WTC11 (cell line): Measurements from ENCODE around the gene GPR39. TPM values are rescaled to one million over a fixed set of nuclear protein-coding genes. Genes with fewer than 3 reads are reported as not detected.

Experiments used
- ATAC-seq: fragments of 200-7000 bp; cut with Tn5 transposase; 2 replicates; pipeline ENCODE4 v1.10.0; 2021; ENCODE audit warnings: mild to moderate bottlenecking, moderate library complexity
- CTCF ChIA-PET: fragments of 300-600 bp; sonication (Branson Sonifier 250); formaldehyde crosslinking; loops from one replicate; lab custom pipeline; 2021; ENCODE audit warnings: antibody characterized with exemption; lab: Charles Lee
- POLR2A ChIA-PET: fragments of 350-600 bp; sonication (Branson Sonifier 250); formaldehyde crosslinking; loops from one replicate; lab custom pipeline; 2021; ENCODE audit warnings: antibody characterized with exemption; lab: Charles Lee
- DNase-seq: peaks from one replicate; pipeline ENCODE4 v3.0.0; 2021; ENCODE audit warnings: low spot score
- H3K27ac Mint-ChIP-seq: 2 replicates; pipeline ENCODE4 v1.8.0; 2021; ENCODE audit warnings: mixed read lengths
- H3K27me3 Mint-ChIP-seq: 2 replicates; pipeline ENCODE4 v1.8.0; 2021; ENCODE audit warnings: low read depth, mild to moderate bottlenecking, moderate library complexity, mixed read lengths
- H3K36me3 Mint-ChIP-seq: 2 replicates; pipeline ENCODE4 v1.8.0; 2021; ENCODE audit warnings: mixed read lengths
- H3K4me1 Mint-ChIP-seq: 2 replicates; pipeline ENCODE4 v1.8.0; 2022; ENCODE audit warnings: mixed read lengths
- H3K4me3 Mint-ChIP-seq: 2 replicates; pipeline ENCODE4 v1.8.0; 2021; ENCODE audit warnings: mild to moderate bottlenecking, moderate library complexity, mixed read lengths
- H3K9me3 Mint-ChIP-seq: 2 replicates; pipeline ENCODE4 v1.8.0; 2021; ENCODE audit warnings: mixed read lengths
- FOXK1 ChIP-seq: sonication (generic); formaldehyde crosslinking; IDR thresholded peaks from 2 replicates; pipeline ENCODE4 v1.8.0; 2022; ENCODE audit warnings: mild to moderate bottlenecking, moderate library complexity, missing genetic modification reagents
- IRF2 ChIP-seq: sonication (generic); formaldehyde crosslinking; IDR thresholded peaks from 2 replicates; pipeline ENCODE4 v1.8.0; 2022; ENCODE audit warnings: low read depth, missing genetic modification reagents, borderline replicate concordance
- JUN ChIP-seq: sonication (generic); formaldehyde crosslinking; IDR thresholded peaks from 2 replicates; pipeline ENCODE4 v1.8.0; 2023; ENCODE audit warnings: mild to moderate bottlenecking, missing genetic modification reagents
- MYBL2 ChIP-seq: sonication (generic); formaldehyde crosslinking; IDR thresholded peaks from 2 replicates; pipeline ENCODE4 v1.8.1; 2023; ENCODE audit warnings: mild to moderate bottlenecking, moderate library complexity, missing genetic modification reagents
- NFYB ChIP-seq: sonication (generic); formaldehyde crosslinking; conservative IDR thresholded peaks from 2 replicates; pipeline ENCODE4 v1.8.0; 2022; ENCODE audit warnings: low read depth, missing genetic modification reagents
- RORB ChIP-seq: fragments of 250-450 bp; sonication (Bioruptor Pico); IDR thresholded peaks from 2 replicates; pipeline ENCODE4 v1.9.0; 2021; ENCODE audit warnings: mild to moderate bottlenecking
- TEAD1 ChIP-seq: sonication (generic); formaldehyde crosslinking; IDR thresholded peaks from 2 replicates; pipeline ENCODE4 v1.8.0; 2022; ENCODE audit warnings: mild to moderate bottlenecking, missing genetic modification reagents
- TEAD4 ChIP-seq: sonication (generic); formaldehyde crosslinking; IDR thresholded peaks from 2 replicates; pipeline ENCODE4 v1.8.0; 2022; ENCODE audit warnings: mild to moderate bottlenecking, missing genetic modification reagents
- ZNF317 ChIP-seq: sonication (generic); formaldehyde crosslinking; IDR thresholded peaks from 2 replicates; pipeline ENCODE4 v1.8.1; 2023; ENCODE audit warnings: low read depth, mild to moderate bottlenecking, moderate library complexity, missing genetic modification reagents, borderline replicate concordance
- ZNF396 ChIP-seq: fragments of 250-450 bp; sonication (Bioruptor Pico); IDR thresholded peaks from 2 replicates; pipeline ENCODE4 v1.8.0; 2021; ENCODE audit warnings: mild to moderate bottlenecking, moderate library complexity, borderline replicate concordance
- total RNA-seq: library from RNA; stranded (reverse); gene quantifications from 3 replicates; pipeline ENCODE4 v1.2.3, GENCODE V29; 2021
- TF ChIP-seq, protein P1 (sequence below): sonication (generic); formaldehyde crosslinking; conservative IDR thresholded peaks from 2 replicates; pipeline ENCODE4 v1.8.1; 2023; ENCODE audit warnings: mild to moderate bottlenecking, low read depth, missing genetic modification reagents, moderate library complexity
- TF ChIP-seq, protein P2 (sequence below): sonication (generic); formaldehyde crosslinking; IDR thresholded peaks from 2 replicates; pipeline ENCODE4 v1.8.1; 2023; ENCODE audit warnings: mild to moderate bottlenecking, missing genetic modification reagents
- TF ChIP-seq, protein P3 (sequence below): sonication (generic); formaldehyde crosslinking; IDR thresholded peaks from 2 replicates; pipeline ENCODE4 v1.8.1; 2023; ENCODE audit warnings: mild to moderate bottlenecking, missing genetic modification reagents, moderate library complexity
- TF ChIP-seq, protein P4 (sequence below): sonication (generic); formaldehyde crosslinking; IDR thresholded peaks from 2 replicates; pipeline ENCODE4 v1.8.1; 2023; ENCODE audit warnings: mild to moderate bottlenecking, missing genetic modification reagents, moderate library complexity
- TF ChIP-seq, protein P5 (sequence below): fragments of 250-450 bp; sonication (Bioruptor Pico); IDR thresholded peaks from 2 replicates; pipeline ENCODE4 v2.1.2; 2022; ENCODE audit warnings: mild to moderate bottlenecking, moderate library complexity
- TF ChIP-seq, protein P6 (sequence below): fragments of 200-600 bp; IDR thresholded peaks from 2 replicates; pipeline ENCODE4 v1.8.0; 2022; ENCODE audit warnings: antibody characterized with exemption
- TF ChIP-seq, protein P7 (sequence below): sonication (generic); formaldehyde crosslinking; IDR thresholded peaks from 2 replicates; pipeline ENCODE4 v1.8.1; 2022; ENCODE audit warnings: mild to moderate bottlenecking, missing genetic modification reagents, moderate library complexity, borderline replicate concordance
- TF ChIP-seq, protein P8 (sequence below): sonication (generic); formaldehyde crosslinking; IDR thresholded peaks from 2 replicates; pipeline ENCODE4 v1.8.1; 2022; ENCODE audit warnings: missing genetic modification reagents, borderline replicate concordance

GPR39 gene
- total RNA-seq, 1 experiment from 2014 or later = 0.74 TPM

DNA sequence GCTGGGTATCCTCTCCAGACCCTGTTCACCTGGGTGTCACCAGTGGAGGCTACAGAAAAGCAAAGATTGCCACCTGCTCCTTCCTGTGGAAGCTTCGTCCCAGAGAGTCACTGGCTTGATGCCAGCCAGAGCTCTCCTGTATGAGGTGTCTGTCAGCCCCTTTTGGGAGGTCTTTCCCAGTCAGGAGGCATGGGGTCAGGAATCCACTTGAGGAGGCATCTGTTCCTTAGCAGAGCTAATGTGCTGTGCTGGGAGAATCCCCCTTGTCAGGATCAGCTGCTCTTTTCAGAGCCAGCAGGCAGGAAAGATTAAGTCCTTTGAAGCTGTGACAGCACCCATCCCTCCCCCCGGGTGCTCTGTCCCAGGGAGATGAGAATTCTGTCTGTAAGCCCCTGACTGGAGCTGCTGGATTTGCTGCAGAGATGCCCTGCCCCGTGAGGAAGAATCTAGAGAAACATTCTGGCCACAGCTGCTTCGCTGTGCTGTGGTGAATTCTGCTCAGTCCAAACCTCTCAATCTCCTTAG lies 121.8 kb downstream of the GPR39 start:
- no peak overlapping the region for H3K27ac Mint-ChIP-seq

DNA sequence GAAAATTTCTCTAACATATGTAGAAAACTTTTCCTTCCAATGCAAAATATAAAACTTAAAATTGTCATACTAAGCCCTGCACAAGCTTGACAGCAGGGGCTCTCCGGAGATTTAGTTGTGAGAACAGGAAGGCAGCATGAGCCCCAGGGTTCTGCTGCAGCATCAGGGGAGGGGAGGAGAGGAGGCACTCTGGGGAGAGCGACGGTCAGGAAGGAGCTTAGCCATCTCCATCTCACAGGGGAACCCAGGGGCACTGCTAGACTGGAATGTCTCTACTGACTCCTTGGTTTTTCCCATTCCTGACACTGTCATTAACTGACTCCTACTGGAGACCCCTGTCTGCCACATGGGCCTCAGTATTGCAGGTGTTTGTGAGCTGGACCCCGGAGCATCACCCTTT lies 123.6 kb downstream of the GPR39 start:
- Mint-ChIP-seq H3K4me3 (no peak overlapping the region), H3K9me3 (peaks cover 34% of the 10 kb centered on the region), H3K36me3 (peaks cover 29% of the 10 kb centered on the region), H3K27me3 (no peaks in the 10 kb centered on the region; the same call in 1 of the 2 replicates), H3K4me1 (peaks cover 9% of the 10 kb centered on the region), H3K27ac (no peak overlapping the region)
- no peak for DNase-seq
- no peak for TF ChIP-seq NFYB (CRISPR knock-in tag)
- TF ChIP-seq, protein P1, sequence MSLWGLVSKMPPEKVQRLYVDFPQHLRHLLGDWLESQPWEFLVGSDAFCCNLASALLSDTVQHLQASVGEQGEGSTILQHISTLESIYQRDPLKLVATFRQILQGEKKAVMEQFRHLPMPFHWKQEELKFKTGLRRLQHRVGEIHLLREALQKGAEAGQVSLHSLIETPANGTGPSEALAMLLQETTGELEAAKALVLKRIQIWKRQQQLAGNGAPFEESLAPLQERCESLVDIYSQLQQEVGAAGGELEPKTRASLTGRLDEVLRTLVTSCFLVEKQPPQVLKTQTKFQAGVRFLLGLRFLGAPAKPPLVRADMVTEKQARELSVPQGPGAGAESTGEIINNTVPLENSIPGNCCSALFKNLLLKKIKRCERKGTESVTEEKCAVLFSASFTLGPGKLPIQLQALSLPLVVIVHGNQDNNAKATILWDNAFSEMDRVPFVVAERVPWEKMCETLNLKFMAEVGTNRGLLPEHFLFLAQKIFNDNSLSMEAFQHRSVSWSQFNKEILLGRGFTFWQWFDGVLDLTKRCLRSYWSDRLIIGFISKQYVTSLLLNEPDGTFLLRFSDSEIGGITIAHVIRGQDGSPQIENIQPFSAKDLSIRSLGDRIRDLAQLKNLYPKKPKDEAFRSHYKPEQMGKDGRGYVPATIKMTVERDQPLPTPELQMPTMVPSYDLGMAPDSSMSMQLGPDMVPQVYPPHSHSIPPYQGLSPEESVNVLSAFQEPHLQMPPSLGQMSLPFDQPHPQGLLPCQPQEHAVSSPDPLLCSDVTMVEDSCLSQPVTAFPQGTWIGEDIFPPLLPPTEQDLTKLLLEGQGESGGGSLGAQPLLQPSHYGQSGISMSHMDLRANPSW (CRISPR knock-in tag) = no peak
- TF ChIP-seq, protein P2, sequence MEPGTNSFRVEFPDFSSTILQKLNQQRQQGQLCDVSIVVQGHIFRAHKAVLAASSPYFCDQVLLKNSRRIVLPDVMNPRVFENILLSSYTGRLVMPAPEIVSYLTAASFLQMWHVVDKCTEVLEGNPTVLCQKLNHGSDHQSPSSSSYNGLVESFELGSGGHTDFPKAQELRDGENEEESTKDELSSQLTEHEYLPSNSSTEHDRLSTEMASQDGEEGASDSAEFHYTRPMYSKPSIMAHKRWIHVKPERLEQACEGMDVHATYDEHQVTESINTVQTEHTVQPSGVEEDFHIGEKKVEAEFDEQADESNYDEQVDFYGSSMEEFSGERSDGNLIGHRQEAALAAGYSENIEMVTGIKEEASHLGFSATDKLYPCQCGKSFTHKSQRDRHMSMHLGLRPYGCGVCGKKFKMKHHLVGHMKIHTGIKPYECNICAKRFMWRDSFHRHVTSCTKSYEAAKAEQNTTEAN = no peak
- TF ChIP-seq JUN (CRISPR knock-in tag) = no peak
- no peak for TF ChIP-seq TEAD1 (CRISPR knock-in tag)
- TF ChIP-seq, protein P3, sequence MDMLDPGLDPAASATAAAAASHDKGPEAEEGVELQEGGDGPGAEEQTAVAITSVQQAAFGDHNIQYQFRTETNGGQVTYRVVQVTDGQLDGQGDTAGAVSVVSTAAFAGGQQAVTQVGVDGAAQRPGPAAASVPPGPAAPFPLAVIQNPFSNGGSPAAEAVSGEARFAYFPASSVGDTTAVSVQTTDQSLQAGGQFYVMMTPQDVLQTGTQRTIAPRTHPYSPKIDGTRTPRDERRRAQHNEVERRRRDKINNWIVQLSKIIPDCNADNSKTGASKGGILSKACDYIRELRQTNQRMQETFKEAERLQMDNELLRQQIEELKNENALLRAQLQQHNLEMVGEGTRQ (CRISPR knock-in tag) = no peak
- TF ChIP-seq, protein P4, sequence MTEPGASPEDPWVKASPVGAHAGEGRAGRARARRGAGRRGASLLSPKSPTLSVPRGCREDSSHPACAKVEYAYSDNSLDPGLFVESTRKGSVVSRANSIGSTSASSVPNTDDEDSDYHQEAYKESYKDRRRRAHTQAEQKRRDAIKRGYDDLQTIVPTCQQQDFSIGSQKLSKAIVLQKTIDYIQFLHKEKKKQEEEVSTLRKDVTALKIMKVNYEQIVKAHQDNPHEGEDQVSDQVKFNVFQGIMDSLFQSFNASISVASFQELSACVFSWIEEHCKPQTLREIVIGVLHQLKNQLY (CRISPR knock-in tag) = no peak
- POLR2A ChIA-PET = no interaction called here
- CTCF ChIA-PET = interaction anchor here (1.0 to 1.2 kb wide), 2 partner anchors 10 to 191 kb away, joined by 3 to 4 read pairs; no protein-coding TSS in a partner anchor
- ATAC-seq = peak; percentile 56; the same call in 1 of the 2 replicates

More for the DNA sequence above, 121.8 kb downstream of the GPR39 start:
- peaks cover 9% of the 10 kb centered on the region for H3K4me1 Mint-ChIP-seq
- ChIA-PET POLR2A (no interaction called here), CTCF (interaction anchor here (0.5 to 2.1 kb wide), 2 partner anchors 9 to 90 kb away, joined by 3 to 10 read pairs; no protein-coding TSS in a partner anchor)
- H3K36me3 Mint-ChIP-seq = peaks cover 14% of the 10 kb centered on the region
- no peak overlapping the region for H3K4me3 Mint-ChIP-seq
- no peaks in the 10 kb centered on the region; the same call in 1 of the 2 replicates for H3K27me3 Mint-ChIP-seq
- no peak for DNase-seq
- peaks cover 21% of the 10 kb centered on the region for H3K9me3 Mint-ChIP-seq
- no peak for ATAC-seq
- no peak for TF ChIP-seq MYBL2 (CRISPR knock-in tag)
- no peak for TF ChIP-seq ZNF317 (CRISPR knock-in tag)
- TF ChIP-seq TEAD4 (CRISPR knock-in tag) = no peak
- TF ChIP-seq IRF2 (CRISPR knock-in tag) = no peak
- TF ChIP-seq, protein P5, sequence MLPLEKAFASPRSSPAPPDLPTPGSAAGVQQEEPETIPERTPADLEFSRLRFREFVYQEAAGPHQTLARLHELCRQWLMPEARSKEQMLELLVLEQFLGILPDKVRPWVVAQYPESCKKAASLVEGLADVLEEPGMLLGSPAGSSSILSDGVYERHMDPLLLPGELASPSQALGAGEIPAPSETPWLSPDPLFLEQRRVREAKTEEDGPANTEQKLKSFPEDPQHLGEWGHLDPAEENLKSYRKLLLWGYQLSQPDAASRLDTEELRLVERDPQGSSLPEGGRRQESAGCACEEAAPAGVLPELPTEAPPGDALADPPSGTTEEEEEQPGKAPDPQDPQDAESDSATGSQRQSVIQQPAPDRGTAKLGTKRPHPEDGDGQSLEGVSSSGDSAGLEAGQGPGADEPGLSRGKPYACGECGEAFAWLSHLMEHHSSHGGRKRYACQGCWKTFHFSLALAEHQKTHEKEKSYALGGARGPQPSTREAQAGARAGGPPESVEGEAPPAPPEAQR (CRISPR knock-in tag) = no peak
- TF ChIP-seq, all 79 proteins: peak for 0

DNA sequence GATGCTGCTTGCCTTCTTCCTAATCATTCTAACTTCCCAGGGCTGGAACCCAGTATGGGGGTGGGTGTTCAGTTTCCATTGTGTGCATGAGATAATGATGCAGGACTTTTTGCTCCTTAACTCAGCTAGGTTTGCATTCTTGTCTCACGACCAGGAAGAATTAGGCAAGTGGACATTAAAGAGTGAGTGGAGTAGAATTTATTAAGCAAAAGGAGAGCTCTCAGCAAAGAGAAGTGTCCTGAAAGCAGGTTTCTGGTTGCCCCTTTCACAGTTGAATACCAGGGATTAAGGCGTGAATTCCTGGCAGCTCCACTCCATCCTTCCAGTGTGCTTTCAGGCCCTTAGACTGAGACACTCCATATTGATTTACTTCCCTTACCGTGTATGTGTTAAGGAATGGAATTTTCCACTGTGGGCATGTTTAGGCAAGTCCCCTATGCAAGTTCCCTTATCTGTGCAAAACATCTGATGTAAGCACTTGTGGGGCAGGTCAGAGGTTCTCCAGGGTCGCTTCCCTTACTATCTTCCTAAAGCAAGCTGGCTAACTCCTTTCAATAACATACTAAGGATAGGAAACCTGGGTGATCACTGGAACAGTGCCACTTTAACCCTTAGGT lies 126.5 kb downstream of the GPR39 start:
- no peak overlapping the region for H3K27ac Mint-ChIP-seq
- H3K4me3 Mint-ChIP-seq = no peak overlapping the region
- H3K36me3 Mint-ChIP-seq = peaks cover 30% of the 10 kb centered on the region
- ChIA-PET CTCF (no interaction called here), POLR2A (no interaction called here)
- ATAC-seq (no peak), DNase-seq (no peak)
- H3K27me3 Mint-ChIP-seq = no peaks in the 10 kb centered on the region; the same call in 1 of the 2 replicates
- peaks cover 28% of the 10 kb centered on the region for H3K9me3 Mint-ChIP-seq
- H3K4me1 Mint-ChIP-seq = peaks cover 25% of the 10 kb centered on the region
- TF ChIP-seq FOXK1 (CRISPR knock-in tag) (no peak), ZNF317 (CRISPR knock-in tag) (no peak), NFYB (CRISPR knock-in tag) (no peak), RORB (CRISPR knock-in tag) (no peak), ZNF396 (CRISPR knock-in tag) (no peak)
- TF ChIP-seq, protein P6, sequence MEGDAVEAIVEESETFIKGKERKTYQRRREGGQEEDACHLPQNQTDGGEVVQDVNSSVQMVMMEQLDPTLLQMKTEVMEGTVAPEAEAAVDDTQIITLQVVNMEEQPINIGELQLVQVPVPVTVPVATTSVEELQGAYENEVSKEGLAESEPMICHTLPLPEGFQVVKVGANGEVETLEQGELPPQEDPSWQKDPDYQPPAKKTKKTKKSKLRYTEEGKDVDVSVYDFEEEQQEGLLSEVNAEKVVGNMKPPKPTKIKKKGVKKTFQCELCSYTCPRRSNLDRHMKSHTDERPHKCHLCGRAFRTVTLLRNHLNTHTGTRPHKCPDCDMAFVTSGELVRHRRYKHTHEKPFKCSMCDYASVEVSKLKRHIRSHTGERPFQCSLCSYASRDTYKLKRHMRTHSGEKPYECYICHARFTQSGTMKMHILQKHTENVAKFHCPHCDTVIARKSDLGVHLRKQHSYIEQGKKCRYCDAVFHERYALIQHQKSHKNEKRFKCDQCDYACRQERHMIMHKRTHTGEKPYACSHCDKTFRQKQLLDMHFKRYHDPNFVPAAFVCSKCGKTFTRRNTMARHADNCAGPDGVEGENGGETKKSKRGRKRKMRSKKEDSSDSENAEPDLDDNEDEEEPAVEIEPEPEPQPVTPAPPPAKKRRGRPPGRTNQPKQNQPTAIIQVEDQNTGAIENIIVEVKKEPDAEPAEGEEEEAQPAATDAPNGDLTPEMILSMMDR = no peak
- TF ChIP-seq, protein P7, sequence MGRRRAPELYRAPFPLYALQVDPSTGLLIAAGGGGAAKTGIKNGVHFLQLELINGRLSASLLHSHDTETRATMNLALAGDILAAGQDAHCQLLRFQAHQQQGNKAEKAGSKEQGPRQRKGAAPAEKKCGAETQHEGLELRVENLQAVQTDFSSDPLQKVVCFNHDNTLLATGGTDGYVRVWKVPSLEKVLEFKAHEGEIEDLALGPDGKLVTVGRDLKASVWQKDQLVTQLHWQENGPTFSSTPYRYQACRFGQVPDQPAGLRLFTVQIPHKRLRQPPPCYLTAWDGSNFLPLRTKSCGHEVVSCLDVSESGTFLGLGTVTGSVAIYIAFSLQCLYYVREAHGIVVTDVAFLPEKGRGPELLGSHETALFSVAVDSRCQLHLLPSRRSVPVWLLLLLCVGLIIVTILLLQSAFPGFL (CRISPR knock-in tag) = no peak
- TF ChIP-seq, protein P8, sequence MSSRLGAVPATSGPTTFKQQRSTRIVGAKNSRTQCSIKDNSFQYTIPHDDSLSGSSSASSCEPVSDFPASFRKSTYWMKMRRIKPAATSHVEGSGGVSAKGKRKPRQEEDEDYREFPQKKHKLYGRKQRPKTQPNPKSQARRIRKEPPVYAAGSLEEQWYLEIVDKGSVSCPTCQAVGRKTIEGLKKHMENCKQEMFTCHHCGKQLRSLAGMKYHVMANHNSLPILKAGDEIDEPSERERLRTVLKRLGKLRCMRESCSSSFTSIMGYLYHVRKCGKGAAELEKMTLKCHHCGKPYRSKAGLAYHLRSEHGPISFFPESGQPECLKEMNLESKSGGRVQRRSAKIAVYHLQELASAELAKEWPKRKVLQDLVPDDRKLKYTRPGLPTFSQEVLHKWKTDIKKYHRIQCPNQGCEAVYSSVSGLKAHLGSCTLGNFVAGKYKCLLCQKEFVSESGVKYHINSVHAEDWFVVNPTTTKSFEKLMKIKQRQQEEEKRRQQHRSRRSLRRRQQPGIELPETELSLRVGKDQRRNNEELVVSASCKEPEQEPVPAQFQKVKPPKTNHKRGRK = no peak
